ENCODE results near the gene EZH2. TPM values are rescaled to one million over a fixed set of nuclear protein-coding genes. Genes with fewer than 3 reads are reported as not detected.

Gene EZH2
- total RNA-seq: 5.0 and 8.7 TPM in 2 replicates

DNA sequence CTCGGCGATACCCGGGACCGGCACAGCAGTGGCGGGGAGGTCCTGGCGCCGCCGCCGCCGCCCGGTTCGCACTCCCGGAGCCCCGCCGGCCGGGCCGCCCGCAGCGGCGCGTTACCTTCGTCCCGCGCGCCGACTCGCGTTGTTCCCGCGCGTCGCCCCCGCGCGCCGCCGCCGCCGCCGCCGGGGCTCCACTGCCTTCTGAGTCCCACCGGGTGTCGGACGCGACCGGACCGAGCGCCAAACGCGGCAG lies at the start of gene EZH2:
EZH2 (minus strand) TSS at position 243 of the 250 bp plus-strand sequence. CDS start 36,993 bp downstream, outside the sequence.

Other genes starting within 250 kb of the EZH2 start
- gene CUL1, start 185.4 kb downstream of the EZH2 start, total RNA-seq: 49.3 and 71.6 TPM in 2 replicates
- 617 TPM in 2 replicates for gene PDIA4, start 144.2 kb upstream of the EZH2 start, total RNA-seq
- gene ZNF786, start 206.4 kb upstream of the EZH2 start, total RNA-seq: 5.3 and 8.2 TPM in 2 replicates
- 3.6 and 4.5 TPM in 2 replicates for gene ZNF425, start 242.0 kb upstream of the EZH2 start, total RNA-seq